ENCODE results near the gene CLIP4. TPM values are rescaled to one million over a fixed set of nuclear protein-coding genes. Genes with fewer than 3 reads are reported as not detected.

The CLIP4 gene
- total RNA-seq, 1 experiment from 2014 or later = 1.2 TPM

DNA sequence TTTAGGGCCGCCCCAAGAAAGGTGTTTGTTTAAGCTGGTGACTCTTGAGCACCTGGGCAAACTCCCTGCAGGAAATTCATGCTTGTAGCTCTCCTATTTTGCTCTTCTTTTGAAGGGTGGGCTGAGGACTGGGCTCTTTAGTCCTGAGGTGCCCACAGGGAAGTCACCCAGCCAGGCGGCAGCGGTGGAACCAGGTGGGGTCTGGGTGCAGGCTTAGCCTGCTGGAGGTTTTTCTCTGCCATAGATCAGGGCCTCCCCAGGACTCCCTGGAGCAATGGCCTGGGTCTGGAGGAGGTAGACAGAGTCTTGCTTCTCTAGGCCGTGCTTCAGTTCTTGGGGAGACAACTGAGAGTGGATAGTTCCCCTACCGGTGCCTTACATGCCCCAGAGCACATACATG lies 99.9 kb downstream of the CLIP4 start:
- no peaks in the 10 kb centered on the region for H3K9me3 Mint-ChIP-seq (ENCODE audit: unreplicated experiment)
- H3K27me3 Mint-ChIP-seq (ENCODE audit: insufficient read depth, unreplicated experiment) = peaks cover 14% of the 10 kb centered on the region
- Histone ChIP-seq H3K27me3 (replicated peaks; ENCODE audit: control insufficient read depth, insufficient read depth, low read length) (no peaks in the 10 kb centered on the region), H3K4me3 (ENCODE audit: low read depth, low read length) (no peak overlapping the region), H3K4me1 (no peaks in the 10 kb centered on the region), H3K9me3 (no peaks in the 10 kb centered on the region), H3K36me3 (ENCODE audit: control insufficient read depth, insufficient read depth, low read length) (no peaks in the 10 kb centered on the region)
- no peak overlapping the region for H3K4me3 Mint-ChIP-seq (ENCODE audit: unreplicated experiment)
- no TSS peak for BruUV-seq (replicated peaks)
- ChIA-PET POLR2A (no interaction called here), CTCF (no interaction called here)
- no peak overlapping the region for H3K27ac Mint-ChIP-seq (ENCODE audit: unreplicated experiment)
- H3K4me1 Mint-ChIP-seq (ENCODE audit: low read depth, unreplicated experiment) = no peaks in the 10 kb centered on the region
- DNase-seq = no peak
- no peak for TF ChIP-seq CTCF (IDR thresholded peaks at IDR 0.05; ENCODE audit: insufficient read depth in 1 of 2, low read depth in 1 of 2, low read length in 1 of 2, severe bottlenecking in 1 of 2, unreplicated experiment in 1 of 2)
- no peaks in the 10 kb centered on the region for H3K36me3 Mint-ChIP-seq (ENCODE audit: insufficient read depth, unreplicated experiment)
- intact Hi-C loops (cut with micrococcal nuclease; ENCODE audit: unreplicated experiment) = no loop called here

DNA sequence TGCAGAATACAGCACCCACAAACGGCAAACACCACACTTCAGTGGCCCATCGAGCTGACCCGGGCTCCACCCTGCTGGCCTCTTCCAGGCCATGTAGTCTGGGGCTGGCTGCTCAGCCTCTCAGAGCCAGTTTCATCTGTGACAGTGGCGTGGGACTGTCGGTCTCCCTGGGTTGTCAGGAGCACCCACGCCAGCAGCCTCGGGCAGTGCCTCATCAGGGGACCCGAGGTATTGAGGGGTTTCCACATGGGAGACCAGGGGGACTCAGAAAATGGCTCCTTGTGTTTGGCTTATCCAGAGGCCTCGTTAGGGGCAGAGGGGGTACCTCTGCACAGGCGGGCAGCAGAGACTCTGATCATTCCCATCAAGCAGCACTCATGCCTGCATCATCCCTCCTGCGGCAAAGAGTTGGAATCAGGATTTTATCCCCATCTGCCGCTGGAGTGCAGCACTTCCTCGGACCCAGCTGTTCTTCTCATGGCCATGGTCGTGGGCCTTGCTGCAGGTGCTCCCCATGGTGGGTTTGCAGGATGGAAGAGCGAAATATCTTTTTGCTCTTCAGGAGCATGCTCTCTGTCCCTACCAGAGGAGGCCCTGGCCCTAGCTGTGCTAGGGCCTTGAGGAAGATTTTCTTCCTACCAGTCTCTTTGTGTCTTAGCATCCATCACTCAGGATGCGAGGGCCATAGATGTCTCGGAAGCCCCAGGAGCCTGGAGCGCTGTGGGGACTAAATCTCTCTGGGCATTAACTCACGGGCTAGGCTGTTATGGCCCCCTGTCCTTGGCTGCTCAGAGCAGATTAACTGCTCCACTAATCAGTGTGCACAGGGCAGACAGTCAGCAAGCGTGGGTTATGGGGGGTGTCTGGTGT lies 100.8 kb downstream of the CLIP4 start:
- no peak overlapping the region for H3K27ac Mint-ChIP-seq (ENCODE audit: unreplicated experiment)
- no peak for TF ChIP-seq CTCF (IDR thresholded peaks at IDR 0.05; ENCODE audit: insufficient read depth in 1 of 2, low read depth in 1 of 2, low read length in 1 of 2, severe bottlenecking in 1 of 2, unreplicated experiment in 1 of 2)
- Histone ChIP-seq H3K27me3 (replicated peaks; ENCODE audit: control insufficient read depth, insufficient read depth, low read length) (no peaks in the 10 kb centered on the region), H3K4me1 (no peaks in the 10 kb centered on the region), H3K4me3 (ENCODE audit: low read depth, low read length) (no peak overlapping the region), H3K36me3 (ENCODE audit: control insufficient read depth, insufficient read depth, low read length) (no peaks in the 10 kb centered on the region), H3K9me3 (no peaks in the 10 kb centered on the region)
- BruUV-seq (replicated peaks) = no TSS peak
- H3K27me3 Mint-ChIP-seq (ENCODE audit: insufficient read depth, unreplicated experiment) = peaks cover 13% of the 10 kb centered on the region
- H3K36me3 Mint-ChIP-seq (ENCODE audit: insufficient read depth, unreplicated experiment) = no peaks in the 10 kb centered on the region
- H3K9me3 Mint-ChIP-seq (ENCODE audit: unreplicated experiment) = no peaks in the 10 kb centered on the region
- H3K4me3 Mint-ChIP-seq (ENCODE audit: unreplicated experiment) = no peak overlapping the region
- no peak for DNase-seq
- intact Hi-C loops (cut with micrococcal nuclease; ENCODE audit: unreplicated experiment) = no loop called here
- H3K4me1 Mint-ChIP-seq (ENCODE audit: low read depth, unreplicated experiment) = no peaks in the 10 kb centered on the region
- POLR2A ChIA-PET = no interaction called here
- CTCF ChIA-PET = no interaction called here

DNA sequence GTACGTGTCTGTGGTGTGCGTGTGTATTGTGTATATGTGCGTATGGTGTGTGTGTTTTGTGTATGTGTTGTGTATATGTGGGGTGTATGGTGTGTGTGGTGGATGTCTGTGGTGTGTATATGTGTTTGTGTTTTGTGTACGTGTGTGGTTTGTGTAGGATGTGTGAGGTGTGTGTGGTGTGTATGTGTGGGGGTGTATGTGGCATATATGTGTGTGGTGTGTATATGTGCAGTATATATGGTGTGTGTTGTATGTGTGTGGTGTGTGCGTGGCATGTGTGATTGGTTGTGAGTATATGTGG lies 101.3 kb downstream of the CLIP4 start:
- BruUV-seq (replicated peaks) = no TSS peak
- DNase-seq = no peak
- Mint-ChIP-seq H3K4me3 (ENCODE audit: unreplicated experiment) (no peak overlapping the region), H3K27ac (ENCODE audit: unreplicated experiment) (no peak overlapping the region), H3K36me3 (ENCODE audit: insufficient read depth, unreplicated experiment) (no peaks in the 10 kb centered on the region), H3K9me3 (ENCODE audit: unreplicated experiment) (no peaks in the 10 kb centered on the region), H3K27me3 (ENCODE audit: insufficient read depth, unreplicated experiment) (peaks cover 8% of the 10 kb centered on the region), H3K4me1 (ENCODE audit: low read depth, unreplicated experiment) (no peaks in the 10 kb centered on the region)
- no peaks in the 10 kb centered on the region for H3K9me3 ChIP-seq
- H3K4me1 ChIP-seq = no peaks in the 10 kb centered on the region
- ChIA-PET CTCF (no interaction called here), POLR2A (no interaction called here)
- TF ChIP-seq CTCF (IDR thresholded peaks at IDR 0.05; ENCODE audit: insufficient read depth in 1 of 2, low read depth in 1 of 2, low read length in 1 of 2, severe bottlenecking in 1 of 2, unreplicated experiment in 1 of 2) = no peak
- intact Hi-C loops (cut with micrococcal nuclease; ENCODE audit: unreplicated experiment) = no loop called here
- H3K4me3 ChIP-seq (ENCODE audit: low read depth, low read length) = no peak overlapping the region
- no peaks in the 10 kb centered on the region for H3K36me3 ChIP-seq (ENCODE audit: control insufficient read depth, insufficient read depth, low read length)
- H3K27me3 ChIP-seq (replicated peaks; ENCODE audit: control insufficient read depth, insufficient read depth, low read length) = no peaks in the 10 kb centered on the region

Measured in Caco-2 (cell line).